ENCODE data around the gene LRRC17. TPM values are rescaled to one million over a fixed set of nuclear protein-coding genes. Genes with fewer than 3 reads are reported as not detected.

LRRC17 gene
- polyA plus RNA-seq, 3 donors: 0.04 TPM; not detected in 2

DNA sequence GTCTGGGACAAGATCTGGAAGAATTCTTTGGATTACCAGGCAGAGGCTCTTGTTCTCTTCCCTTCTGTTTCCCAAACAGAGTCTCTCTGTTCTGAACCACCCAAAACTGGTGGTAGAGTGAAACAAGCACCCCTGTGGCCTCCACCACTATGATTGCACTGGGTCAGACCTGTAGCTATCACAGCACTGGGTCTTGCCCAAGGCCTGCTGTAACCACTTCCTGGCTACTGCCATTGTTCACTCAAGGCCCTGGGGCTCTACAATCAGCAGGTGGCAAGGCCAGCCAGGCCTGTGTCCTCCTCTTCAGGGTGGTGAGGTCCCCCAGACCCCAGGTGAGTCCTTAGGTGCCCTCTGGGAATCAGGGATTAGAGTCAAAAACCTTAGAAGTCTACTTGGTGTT lies 4.1 kb upstream of the LRRC17 start:
- H3K4me3 ChIP-seq (replicated peaks in 1 of 3; ENCODE audit: low read depth in 2 of 3, low read length in 3 of 3): no peak overlapping the region
- H3K4me3 Mint-ChIP-seq: no peak overlapping the region
- H3K36me3 Mint-ChIP-seq: peaks cover 6 to 14% of the 10 kb centered on the region in 2 donors
- no peak overlapping the region for H2AFZ ChIP-seq (ENCODE audit: insufficient read depth, low read depth, low read length, poor library complexity, severe bottlenecking)
- H3K9me3 Mint-ChIP-seq: peaks cover 22 to 56% (median 43%) of the 10 kb centered on the region in 7 donors
- no peaks in the 10 kb centered on the region for H3K27me3 ChIP-seq (ENCODE audit: control insufficient read depth in 2 of 2, insufficient read depth in 2 of 2, low read length in 2 of 2)
- H3K36me3 ChIP-seq (replicated peaks in 1 of 2; ENCODE audit: control insufficient read depth in 1 of 2, insufficient read depth in 2 of 2, low read length in 2 of 2): no peaks in the 10 kb centered on the region
- H3K9ac ChIP-seq (ENCODE audit: insufficient read depth, low read length, poor library complexity, severe bottlenecking): no peak overlapping the region
- peaks cover 24% of the 10 kb centered on the region for H3K4me1 Mint-ChIP-seq
- intact Hi-C loops (cut with micrococcal nuclease): loop anchor here in 1 of 2 donors (5.0 kb wide), 1 partner anchor 69 kb away; no protein-coding TSS in a partner anchor
- H3K79me2 ChIP-seq (ENCODE audit: insufficient read depth, low read length): no peaks in the 10 kb centered on the region
- H3K4me1 ChIP-seq (ENCODE audit: control insufficient read depth in 1 of 2, insufficient read depth in 2 of 2, low read length in 2 of 2): peaks cover 12 to 14% of the 10 kb centered on the region in 2 donors
- peaks cover 18 to 27% of the 10 kb centered on the region in 2 donors for H3K9me3 ChIP-seq (replicated peaks in 1 of 2; ENCODE audit: control insufficient read depth in 1 of 2, insufficient read depth in 1 of 2, low read length in 2 of 2)
- no peak for DNase-seq
- no peaks in the 10 kb centered on the region for H4K20me1 ChIP-seq (ENCODE audit: insufficient read depth, low read length)
- peak overlapping the region in 1 of 7 donors; percentile 56 for H3K27ac Mint-ChIP-seq
- H3K27ac ChIP-seq (ENCODE audit: low read depth in 1 of 2, low read length in 2 of 2): no peak overlapping the region
- no peak overlapping the region for H3K4me2 ChIP-seq (replicated peaks; ENCODE audit: extremely low read depth, low read length, poor library complexity, severe bottlenecking)
- peaks cover 0 to 2% (median 0%) of the 10 kb centered on the region in 3 donors for H3K27me3 Mint-ChIP-seq (ENCODE audit: low read depth in 3 of 3)
- TF ChIP-seq, protein P1, sequence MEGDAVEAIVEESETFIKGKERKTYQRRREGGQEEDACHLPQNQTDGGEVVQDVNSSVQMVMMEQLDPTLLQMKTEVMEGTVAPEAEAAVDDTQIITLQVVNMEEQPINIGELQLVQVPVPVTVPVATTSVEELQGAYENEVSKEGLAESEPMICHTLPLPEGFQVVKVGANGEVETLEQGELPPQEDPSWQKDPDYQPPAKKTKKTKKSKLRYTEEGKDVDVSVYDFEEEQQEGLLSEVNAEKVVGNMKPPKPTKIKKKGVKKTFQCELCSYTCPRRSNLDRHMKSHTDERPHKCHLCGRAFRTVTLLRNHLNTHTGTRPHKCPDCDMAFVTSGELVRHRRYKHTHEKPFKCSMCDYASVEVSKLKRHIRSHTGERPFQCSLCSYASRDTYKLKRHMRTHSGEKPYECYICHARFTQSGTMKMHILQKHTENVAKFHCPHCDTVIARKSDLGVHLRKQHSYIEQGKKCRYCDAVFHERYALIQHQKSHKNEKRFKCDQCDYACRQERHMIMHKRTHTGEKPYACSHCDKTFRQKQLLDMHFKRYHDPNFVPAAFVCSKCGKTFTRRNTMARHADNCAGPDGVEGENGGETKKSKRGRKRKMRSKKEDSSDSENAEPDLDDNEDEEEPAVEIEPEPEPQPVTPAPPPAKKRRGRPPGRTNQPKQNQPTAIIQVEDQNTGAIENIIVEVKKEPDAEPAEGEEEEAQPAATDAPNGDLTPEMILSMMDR (IDR thresholded peaks at IDR 0.05): no peak

DNA sequence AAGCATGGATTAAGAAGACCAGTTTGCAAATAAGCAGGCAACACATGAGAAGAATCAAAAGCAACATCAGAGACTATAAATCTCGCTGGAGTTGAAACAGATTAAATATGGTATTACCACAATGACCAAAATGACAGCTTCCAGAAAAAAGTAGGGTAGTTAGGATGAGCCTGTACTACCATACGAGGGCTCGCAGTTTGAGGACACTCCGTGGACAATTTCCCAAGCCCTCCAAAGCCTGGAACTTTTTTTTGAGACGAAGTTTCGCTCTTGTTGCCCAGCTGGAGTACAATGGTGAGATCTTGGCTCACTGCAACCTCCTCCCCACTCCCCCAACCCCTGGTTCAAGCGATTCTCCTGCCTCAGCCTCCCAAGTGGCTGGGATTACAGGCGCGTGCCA lies 1.0 kb downstream of the LRRC17 start:
- WGBS (ENCODE audit: insufficient coverage): 100% methylated on average over 2 of the region's 9 CpGs
- Mint-ChIP-seq H3K36me3 (peaks cover 4 to 9% of the 10 kb centered on the region in 2 donors), H3K9me3 (peaks cover under 1 to 21% (median 11%) of the 10 kb centered on the region in 7 donors), H3K4me3 (no peak overlapping the region), H3K27ac (no peak overlapping the region), H3K4me1 (peaks cover 29% of the 10 kb centered on the region), H3K27me3 (ENCODE audit: low read depth in 3 of 3) (no peaks in the 10 kb centered on the region)
- TF ChIP-seq, protein P1 (IDR thresholded peaks at IDR 0.05): no peak
- intact Hi-C loops (cut with micrococcal nuclease): no loop called here
- Histone ChIP-seq H3K4me3 (replicated peaks in 1 of 3; ENCODE audit: low read depth in 2 of 3, low read length in 3 of 3) (no peak overlapping the region), H3K4me1 (ENCODE audit: control insufficient read depth in 1 of 2, insufficient read depth in 2 of 2, low read length in 2 of 2) (peaks cover 12 to 15% of the 10 kb centered on the region in 2 donors), H2AFZ (ENCODE audit: insufficient read depth, low read depth, low read length, poor library complexity, severe bottlenecking) (no peak overlapping the region), H3K27me3 (ENCODE audit: control insufficient read depth in 2 of 2, insufficient read depth in 2 of 2, low read length in 2 of 2) (no peaks in the 10 kb centered on the region), H3K4me2 (replicated peaks; ENCODE audit: extremely low read depth, low read length, poor library complexity, severe bottlenecking) (no peak overlapping the region), H3K79me2 (ENCODE audit: insufficient read depth, low read length) (no peaks in the 10 kb centered on the region), H4K20me1 (ENCODE audit: insufficient read depth, low read length) (no peaks in the 10 kb centered on the region), H3K27ac (ENCODE audit: low read depth in 1 of 2, low read length in 2 of 2) (no peak overlapping the region), H3K9ac (ENCODE audit: insufficient read depth, low read length, poor library complexity, severe bottlenecking) (no peak overlapping the region), H3K9me3 (replicated peaks in 1 of 2; ENCODE audit: control insufficient read depth in 1 of 2, insufficient read depth in 1 of 2, low read length in 2 of 2) (peaks cover 5 to 20% of the 10 kb centered on the region in 2 donors), H3K36me3 (replicated peaks in 1 of 2; ENCODE audit: control insufficient read depth in 1 of 2, insufficient read depth in 2 of 2, low read length in 2 of 2) (no peaks in the 10 kb centered on the region)
- DNase-seq: no peak

Data from CD14-positive monocyte (primary cell).